T-helper 2 cell treated with Interferon-gamma antibody and Interleukin-4, amounts not matched to agents 100 ng/mL and 5 ng/mL, for 36 hours (primary cell): ENCODE data around the gene ARHGAP25. TPM values are rescaled to one million over a fixed set of nuclear protein-coding genes. Genes with fewer than 3 reads are reported as not detected.

Experiments used
- intact Hi-C: fragments of 100-400 bp; cut with micrococcal nuclease; formaldehyde crosslinking; loops from one replicate; pipeline ENCODE4 v1.15.1; 2023
- total RNA-seq: library from RNA; stranded (reverse); gene quantifications from 2 replicates; pipeline ENCODE4 v1.2.3, GENCODE V29; 2022

ARHGAP25 gene
- total RNA-seq, 1 donor from 2014 or later, result 82.8 TPM

- intact Hi-C loops, result loop anchor here (1.0 to 5.0 kb wide), 3 partner anchors 14 to 513 kb away; partner anchors contain the start of gene PPP3R1
These were observed 30.2 kb downstream of the ARHGAP25 start for GRCh38 chr2:68764806-68765311.

- intact Hi-C loops, result loop anchor here (1.0 to 5.0 kb wide), 7 partner anchors 8 to 514 kb away; partner anchors contain the start of genes APLF, FBXO48 and PPP3R1
These were observed 31.2 kb downstream of the ARHGAP25 start for GRCh38 chr2:68765739-68766375.

DNA sequence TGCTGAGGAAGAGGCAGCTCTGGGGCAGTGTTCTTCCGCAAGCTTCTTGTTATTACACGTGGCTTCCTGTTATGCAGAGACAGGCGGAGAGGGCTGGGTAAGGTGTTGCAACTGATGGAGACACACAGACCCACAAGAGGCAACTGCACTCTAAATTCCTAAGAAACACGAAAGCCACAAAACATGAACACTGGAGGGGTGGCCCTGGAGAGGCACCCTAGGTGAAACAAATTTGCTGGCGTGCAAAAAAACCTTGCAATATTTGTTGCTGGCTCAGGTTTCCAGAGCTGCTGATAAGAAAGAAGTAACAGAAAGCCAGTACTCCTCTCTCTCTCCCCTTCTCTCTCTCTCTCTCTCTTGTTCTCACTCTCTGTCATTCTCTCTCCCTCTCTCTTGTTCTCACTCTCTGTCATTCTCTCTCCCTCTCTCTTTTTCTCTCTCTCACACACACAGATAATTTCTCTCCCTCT lies 31.8 kb downstream of the ARHGAP25 start:
- intact Hi-C loops, result loop anchor here (1.0 to 5.0 kb wide), 7 partner anchors 8 to 514 kb away; partner anchors contain the start of genes APLF, FBXO48 and PPP3R1

- intact Hi-C loops, result loop anchor here (1.0 to 5.0 kb wide), 5 partner anchors 30 to 515 kb away; partner anchors contain the start of gene PPP3R1
These were observed 32.7 kb downstream of the ARHGAP25 start for GRCh38 chr2:68767031-68767961.

DNA sequence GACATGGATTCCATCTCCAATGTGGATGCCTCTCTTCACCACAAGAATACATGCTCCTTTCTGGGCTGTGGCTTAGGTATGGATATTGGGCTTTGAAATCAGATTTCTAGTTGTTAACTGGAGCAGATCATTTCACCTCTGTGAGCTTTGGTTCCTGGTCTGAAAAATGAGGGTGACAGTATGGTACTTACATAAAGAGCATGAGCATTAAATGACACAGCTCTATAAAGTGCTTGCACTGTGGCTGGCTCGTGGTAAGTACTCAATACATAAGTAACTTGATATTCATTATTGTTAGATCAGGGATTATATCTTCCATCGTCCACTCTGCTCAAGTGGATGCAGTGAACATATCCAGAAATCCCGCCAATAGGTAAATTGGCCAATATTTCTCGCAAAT lies 33.4 kb downstream of the ARHGAP25 start:
- intact Hi-C loops, result loop anchor here (1.0 to 5.0 kb wide), 5 partner anchors 29 to 516 kb away; partner anchors contain the start of gene PPP3R1

GRCh38 chr2:68768461-68768860 lies 33.9 kb downstream of the ARHGAP25 start:
- intact Hi-C loops, result loop anchor here (5.0 kb wide), 1 partner anchor 516 kb away; the partner anchor contains the start of gene PPP3R1

GRCh38 chr2:68768951-68769350 lies 34.3 kb downstream of the ARHGAP25 start:
- intact Hi-C loops, result loop anchor here (5.0 kb wide), 1 partner anchor 517 kb away; the partner anchor contains the start of gene PPP3R1

GRCh38 chr2:68769586-68770270 lies 35.1 kb downstream of the ARHGAP25 start:
- intact Hi-C loops, result loop anchor here (5.0 kb wide), 1 partner anchor 517 kb away; the partner anchor contains the start of gene PPP3R1

DNA sequence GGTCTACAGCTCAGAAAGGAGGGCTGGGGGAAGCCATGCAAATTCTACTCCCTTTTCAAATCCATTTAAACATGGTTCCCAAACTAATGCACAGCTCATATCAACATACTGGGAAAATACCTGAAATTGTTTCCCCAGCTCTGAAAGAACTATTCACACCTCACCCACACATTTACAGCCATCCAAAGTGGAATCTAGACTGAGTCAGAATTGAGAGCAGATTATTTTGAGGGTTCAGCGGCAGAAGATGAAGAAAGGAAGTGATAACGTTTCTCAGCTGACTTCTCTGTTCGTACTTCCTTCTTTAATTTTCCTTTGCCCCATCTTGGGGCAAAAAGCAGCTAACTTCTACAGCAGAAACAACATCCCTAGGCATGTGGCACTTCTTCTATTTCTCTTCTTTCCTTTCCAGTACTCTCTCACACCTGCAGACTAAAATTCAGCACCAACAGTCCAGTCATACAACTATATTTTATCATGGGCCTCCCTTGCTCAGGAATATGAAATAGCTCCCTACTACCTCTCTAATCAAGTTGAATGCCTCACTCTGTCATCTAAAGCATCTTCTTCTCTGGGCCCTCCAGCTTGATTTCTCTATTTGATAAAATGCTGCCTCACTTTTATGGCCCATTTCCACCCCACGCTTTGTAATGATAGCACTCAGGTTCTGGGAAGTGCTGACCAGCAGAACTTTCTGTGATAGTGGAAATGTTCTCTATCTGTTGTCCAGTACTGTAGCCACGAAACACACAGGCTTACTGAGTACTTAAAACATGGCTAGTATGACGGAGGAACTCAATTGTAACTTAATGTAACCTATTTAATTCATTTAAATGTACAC lies 35.9 kb downstream of the ARHGAP25 start:
- intact Hi-C loops, result no loop called here

GRCh38 chr2:68771211-68771751 lies 36.7 kb downstream of the ARHGAP25 start:
- intact Hi-C loops, result no loop called here

- intact Hi-C loops, result no loop called here
These were observed 37.5 kb downstream of the ARHGAP25 start for GRCh38 chr2:68772109-68772508.

DNA sequence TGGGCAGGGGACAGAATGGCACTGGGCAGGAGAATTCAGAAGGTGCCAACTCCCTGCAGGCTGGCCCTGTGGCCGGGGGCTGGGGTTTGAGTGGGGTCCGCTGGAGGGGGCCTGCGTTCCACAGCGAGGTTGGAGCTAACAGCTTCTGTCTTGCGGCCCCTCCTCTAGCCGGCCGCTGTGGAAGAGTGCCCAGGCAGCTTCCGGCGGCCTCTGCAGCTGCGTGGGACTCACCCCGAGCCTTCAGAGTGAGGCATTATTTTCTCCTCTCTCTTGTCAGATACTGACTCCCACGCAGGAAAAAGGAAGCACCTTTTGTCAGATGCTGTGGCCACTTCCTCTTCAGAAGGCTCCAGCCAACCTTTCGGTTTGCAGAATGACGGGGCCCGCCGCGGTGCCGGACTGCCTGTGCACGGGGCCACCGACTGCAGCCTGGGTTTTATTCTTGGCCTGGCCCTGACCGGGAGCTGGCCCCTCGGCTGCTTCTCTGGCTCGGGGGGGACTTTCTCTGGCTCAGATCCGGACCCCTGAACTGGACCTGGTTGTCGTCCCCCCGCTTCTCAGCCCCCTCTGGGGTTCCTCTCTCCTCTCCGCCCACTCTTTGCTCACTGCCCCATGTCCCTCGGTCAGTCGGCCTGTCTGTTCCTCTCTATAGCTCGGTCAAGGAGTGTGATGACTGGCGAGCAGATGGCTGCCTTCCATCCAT lies 40.1 kb downstream of the ARHGAP25 start:
- intact Hi-C loops, result loop anchor here (1.0 kb wide), 2 partner anchors 8 to 23 kb away; no protein-coding TSS in a partner anchor

DNA sequence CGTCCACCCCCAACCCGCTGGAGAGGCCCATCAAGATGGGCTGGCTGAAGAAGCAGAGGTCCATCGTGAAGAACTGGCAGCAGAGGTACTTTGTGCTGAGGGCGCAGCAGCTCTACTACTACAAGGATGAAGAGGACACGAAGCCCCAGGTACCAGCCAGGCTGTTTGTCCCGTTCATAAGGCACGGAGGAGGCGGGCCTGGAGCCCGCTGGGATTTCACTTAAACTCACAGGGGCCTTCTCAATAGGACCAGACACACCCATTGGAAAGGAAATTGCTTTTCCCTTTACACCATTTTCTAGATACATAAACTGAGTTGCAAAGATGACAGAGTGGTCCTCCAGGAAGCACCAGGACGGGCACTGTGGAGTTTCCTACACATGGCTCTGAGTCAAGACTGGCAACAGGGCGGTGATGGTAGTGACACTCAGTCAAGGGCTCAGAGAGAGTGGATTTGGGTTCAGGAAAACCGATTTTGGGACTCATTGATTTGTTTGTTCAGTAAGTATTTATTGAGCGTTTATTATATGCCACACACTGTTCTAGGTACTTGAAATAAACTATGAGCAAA lies 40.7 kb downstream of the ARHGAP25 start:
- intact Hi-C loops, result no loop called here

DNA sequence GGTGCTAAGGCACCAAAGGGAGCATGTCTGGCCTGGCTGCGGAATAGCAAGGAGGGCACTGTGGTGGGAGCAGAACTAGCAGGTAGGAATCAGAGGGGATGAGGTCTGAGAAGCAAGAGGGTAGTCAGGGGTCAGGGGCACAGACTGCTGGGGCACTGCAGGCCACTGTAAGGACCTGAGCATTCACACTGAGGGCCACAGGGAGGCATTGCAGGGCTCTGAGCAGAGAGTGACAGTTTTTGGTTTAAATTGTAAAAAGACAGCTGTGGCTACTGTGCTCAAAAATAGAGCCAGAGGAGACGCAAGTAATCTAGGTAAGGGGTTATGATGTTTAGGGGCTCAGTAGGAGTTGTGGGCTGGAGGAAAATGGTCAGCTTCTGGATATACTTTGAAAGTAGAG lies 41.5 kb downstream of the ARHGAP25 start:
- intact Hi-C loops, result no loop called here

GRCh38 chr2:68779595-68779994 lies 45.0 kb downstream of the ARHGAP25 start:
- intact Hi-C loops, result no loop called here

- intact Hi-C loops, result no loop called here
These were observed 49.6 kb downstream of the ARHGAP25 start for GRCh38 chr2:68784188-68784587.

GRCh38 chr2:68784915-68785314 lies 50.3 kb downstream of the ARHGAP25 start:
- intact Hi-C loops, result no loop called here

- intact Hi-C loops, result no loop called here
These were observed 52.7 kb downstream of the ARHGAP25 start for GRCh38 chr2:68787356-68787755.

DNA sequence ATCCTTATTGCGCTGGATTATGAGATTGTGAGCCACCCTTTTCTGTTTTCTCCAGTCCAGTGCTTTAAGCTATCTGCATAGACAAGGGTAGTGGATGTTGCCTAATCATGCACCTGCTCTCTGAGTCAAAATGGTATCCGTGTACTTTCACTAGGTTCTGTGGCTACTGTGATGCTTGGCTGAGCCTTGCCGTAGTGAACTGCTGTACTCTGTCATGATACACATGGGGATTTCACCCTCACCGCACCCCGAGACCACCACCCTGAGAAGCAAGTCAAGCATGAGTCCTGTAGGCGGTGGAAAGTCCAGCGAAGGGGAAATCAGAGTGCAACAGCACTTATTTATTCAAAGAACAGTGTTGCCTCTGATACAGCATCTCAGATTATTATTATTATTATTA lies 55.0 kb downstream of the ARHGAP25 start:
- intact Hi-C loops, result no loop called here
